IMR-90 (cell line): Measurements from ENCODE around the gene RNF217. TPM values are rescaled to one million over a fixed set of nuclear protein-coding genes. Genes with fewer than 3 reads are reported as not detected.

Experiments used
- ATAC-seq: fragments of 200-7000 bp; cut with Tn5 transposase; 2 replicates; pipeline ENCODE4 v1.9.1; 2020; ENCODE audit warnings: low read depth, mild to moderate bottlenecking, moderate library complexity
- BruUV-seq: library from RNA; stranded (reverse); fragments of 400-500 nt; replicated peaks from 2 replicates; lab custom pipeline; 2021; lab: Mats Ljungman, UMichigan
- CTCF ChIA-PET: fragments of 300-600 bp; formaldehyde crosslinking; extraction: SDS; loops from one replicate; lab custom pipeline; 2021; ENCODE audit warnings: antibody characterized with exemption; lab: Yijun Ruan, JAX
- POLR2A ChIA-PET: fragments of 300-600 bp; sonication (Branson Sonifier 250); formaldehyde crosslinking; loops from one replicate; lab custom pipeline; 2022; ENCODE audit warnings: antibody characterized with exemption; ENCODE audit not compliant: unreplicated experiment; lab: Charles Lee
- DNase-seq: peaks from one replicate; pipeline ENCODE4 v3.0.0; 2013
- H2AFZ ChIP-seq: replicated peaks from 2 replicates; pipeline ENCODE3; 2013; ENCODE audit warnings: low read length, mild to moderate bottlenecking; ENCODE audit not compliant: poor library complexity
- H2AK5ac ChIP-seq: 2 replicates; pipeline ENCODE4 v1.6.1; 2013; ENCODE audit warnings: low read depth, low read length, inconsistent platforms
- H2AK9ac ChIP-seq: replicated peaks from 2 replicates; pipeline ENCODE3; 2013; ENCODE audit warnings: mild to moderate bottlenecking, low read depth, low read length, moderate library complexity; ENCODE audit not compliant: poor library complexity
- H2BK120ac ChIP-seq: 2 replicates; pipeline ENCODE4 v1.6.1; 2013; ENCODE audit warnings: low read depth, low read length, inconsistent platforms
- H2BK15ac ChIP-seq: 3 replicates; pipeline ENCODE4 v1.6.1; 2013; ENCODE audit warnings: low read depth, low read length, inconsistent platforms
- H2BK20ac ChIP-seq: 2 replicates; pipeline ENCODE4 v1.6.1; 2013; ENCODE audit warnings: low read depth, mild to moderate bottlenecking, inconsistent platforms, low read length, moderate library complexity
- H2BK5ac ChIP-seq: 2 replicates; pipeline ENCODE4 v1.6.1; 2013; ENCODE audit warnings: mild to moderate bottlenecking, low read depth, low read length, inconsistent platforms; ENCODE audit not compliant: poor library complexity, severe bottlenecking
- H3K14ac ChIP-seq: replicated peaks from 2 replicates; pipeline ENCODE4 v1.6.1; 2013; ENCODE audit warnings: low read depth, low read length, inconsistent platforms
- H3K18ac ChIP-seq: 2 replicates; pipeline ENCODE4 v1.6.1; 2013; ENCODE audit warnings: low read depth, low read length, control low read depth
- H3K23ac ChIP-seq: 2 replicates; pipeline ENCODE4 v1.6.1; 2013; ENCODE audit warnings: low read depth, low read length, inconsistent platforms
- H3K27ac ChIP-seq: 2 replicates; pipeline ENCODE4 v1.5.1; 2013; ENCODE audit warnings: mild to moderate bottlenecking, control low read depth, low read length; ENCODE audit not compliant: insufficient read depth
- H3K27me3 ChIP-seq: 2 replicates; pipeline ENCODE4 v1.6.1; 2013; ENCODE audit warnings: low read length; ENCODE audit not compliant: control insufficient read depth, insufficient read depth
- H3K36me3 ChIP-seq: 2 replicates; pipeline ENCODE4 v1.6.1; 2013; ENCODE audit warnings: low read length, mixed read lengths; ENCODE audit not compliant: control insufficient read depth, insufficient read depth
- H3K4ac ChIP-seq: 2 replicates; pipeline ENCODE4 v1.6.1; 2013; ENCODE audit warnings: low read depth, low read length, inconsistent platforms
- H3K4me1 ChIP-seq: 2 replicates; pipeline ENCODE4 v1.6.1; 2013; ENCODE audit warnings: low read length, mixed read lengths; ENCODE audit not compliant: control insufficient read depth, insufficient read depth
- H3K4me2 ChIP-seq: 2 replicates; pipeline ENCODE4 v1.6.1; 2013; ENCODE audit warnings: low read depth, mild to moderate bottlenecking, control low read depth, low read length, moderate library complexity
- H3K4me3 ChIP-seq: 2 replicates; pipeline ENCODE4 v1.5.1; 2013; ENCODE audit warnings: low read depth, mild to moderate bottlenecking, control low read depth, low read length, moderate library complexity; ENCODE audit not compliant: insufficient read depth
- H3K56ac ChIP-seq: 2 replicates; pipeline ENCODE4 v1.6.1; 2013; ENCODE audit warnings: low read length, inconsistent platforms; ENCODE audit not compliant: insufficient read depth; ENCODE audit errors: extremely low read depth
- H3K79me1 ChIP-seq, 2 experiments: 2 replicates each; pipeline ENCODE4 v1.6.1; 2013; ENCODE audit warnings: low read length in 2 of 2, inconsistent platforms in 1 of 2, low read depth in 1 of 2
- H3K9ac ChIP-seq: 2 replicates; pipeline ENCODE4 v1.6.1; 2013; ENCODE audit warnings: low read depth, low read length, control low read depth
- H3K9me1 ChIP-seq: 2 replicates; pipeline ENCODE4 v1.6.1; 2013; ENCODE audit warnings: low read length, inconsistent platforms; ENCODE audit not compliant: insufficient read depth
- H3K9me3 ChIP-seq: 2 replicates; pipeline ENCODE4 v1.6.1; 2013; ENCODE audit warnings: low read length; ENCODE audit not compliant: control insufficient read depth, insufficient read depth
- H4K20me1 ChIP-seq: 2 replicates; pipeline ENCODE4 v1.6.1; 2013; ENCODE audit warnings: low read length, inconsistent platforms; ENCODE audit not compliant: insufficient read depth
- H4K5ac ChIP-seq: 2 replicates; pipeline ENCODE4 v1.6.1; 2013; ENCODE audit warnings: mild to moderate bottlenecking, low read depth, low read length, control low read depth
- H4K8ac ChIP-seq, 2 experiments: 2 replicates each; pipeline ENCODE4 v1.6.1; 2013; ENCODE audit warnings: low read depth in 2 of 2, low read length in 2 of 2, control low read depth in 1 of 2, inconsistent platforms in 1 of 2
- H4K91ac ChIP-seq: 2 replicates; pipeline ENCODE4 v1.6.1; 2013; ENCODE audit warnings: low read depth, low read length, inconsistent platforms; ENCODE audit not compliant: insufficient read depth
- ELK1 ChIP-seq: fragments of 150-350 bp; IDR thresholded peaks from 2 replicates; pipeline ENCODE4 v1.6.1; 2016; ENCODE audit warnings: low read depth, mild to moderate bottlenecking, low read length, moderate library complexity, borderline replicate concordance
- MAFK ChIP-seq: IDR thresholded peaks from 2 replicates; pipeline ENCODE4 v1.6.1; 2012; ENCODE audit warnings: low read depth, low read length, improper control_type of control experiment
- POLR2A ChIP-seq: IDR thresholded peaks from 2 replicates; pipeline ENCODE4 v1.6.1; 2012; ENCODE audit warnings: mild to moderate bottlenecking, low read depth, low read length
- RAD21 ChIP-seq: IDR thresholded peaks from 2 replicates; pipeline ENCODE4 v1.6.1; 2012; ENCODE audit warnings: low read length, improper control_type of control experiment
- RCOR1 ChIP-seq: IDR thresholded peaks from 2 replicates; pipeline ENCODE4 v1.6.1; 2012; ENCODE audit warnings: mild to moderate bottlenecking, low read length, improper control_type of control experiment; ENCODE audit not compliant: insufficient replicate concordance
- RFX5 ChIP-seq: IDR thresholded peaks from 2 replicates; pipeline ENCODE4 v1.8.0; 2012; ENCODE audit warnings: low read depth, mild to moderate bottlenecking, low read length, moderate library complexity
- SMC3 ChIP-seq: fragments of 150-350 bp; IDR thresholded peaks from 2 replicates; pipeline ENCODE4 v1.6.1; 2016; ENCODE audit warnings: low read depth, mild to moderate bottlenecking, antibody characterized with exemption, low read length, moderate library complexity
- WGBS, 2 experiments: methylation state at CpG; one replicate each; pipeline versions ENCODE4 v1.1.5 to v1.1.7; 2013; ENCODE audit warnings: missing lambda C conversion rate in 2 of 2; ENCODE audit not compliant: insufficient read length in 1 of 2; ENCODE audit errors: extremely low coverage in 2 of 2; 5-methylcytosine and 5-hydroxymethylcytosine counted together
- dilution Hi-C: fragments of 300-500 bp; cut with HindIII; formaldehyde crosslinking; loops from one replicate; pipeline ENCODE4 v1.14.3; 2018; ENCODE audit warnings: low sequenced_read_pairs; ENCODE audit not compliant: unreplicated experiment
- in situ Hi-C: fragments of 300-500 bp; cut with MboI; formaldehyde crosslinking; loops from 3 replicates; pipeline ENCODE4 v1.14.3; 2019; ENCODE audit warnings: low sequenced_read_pairs, inconsistent platforms, mixed read lengths
- intact Hi-C: fragments of 100-400 bp; cut with micrococcal nuclease; formaldehyde crosslinking; loops from 2 replicates; pipeline ENCODE4 v1.10.0; 2022
- polyA plus RNA-seq, 3 experiments: library from polyadenylated mRNA; depleted of rRNA; stranded (reverse); fragments of >200 nt; gene quantifications; 2 replicates each; pipeline ENCODE4 v1.2.3, GENCODE V29; 2012; ENCODE audit warnings: low replicate concordance in 1 of 3
- total RNA-seq: library from RNA; depleted of rRNA; stranded (reverse); fragments of >200 nt; gene quantifications from 2 replicates; pipeline ENCODE4 v1.2.3, GENCODE V29; 2012
- TF ChIP-seq, protein P1 (sequence below): conservative IDR thresholded peaks from 2 replicates; pipeline ENCODE4 v1.5.1; 2012; ENCODE audit warnings: mild to moderate bottlenecking, low read depth, low read length, improper control_type of control experiment
- TF ChIP-seq, protein P2 (sequence below): fragments of 150-350 bp; IDR thresholded peaks from 2 replicates; pipeline ENCODE4 v1.6.1; 2017; ENCODE audit warnings: mild to moderate bottlenecking, antibody characterized with exemption, low read length, low read depth

The RNF217 gene
- total and polyA plus RNA-seq, 2 of the 4 experiments (the other 2 are of a cell fraction), result 11.7 to 20.4 TPM

DNA sequence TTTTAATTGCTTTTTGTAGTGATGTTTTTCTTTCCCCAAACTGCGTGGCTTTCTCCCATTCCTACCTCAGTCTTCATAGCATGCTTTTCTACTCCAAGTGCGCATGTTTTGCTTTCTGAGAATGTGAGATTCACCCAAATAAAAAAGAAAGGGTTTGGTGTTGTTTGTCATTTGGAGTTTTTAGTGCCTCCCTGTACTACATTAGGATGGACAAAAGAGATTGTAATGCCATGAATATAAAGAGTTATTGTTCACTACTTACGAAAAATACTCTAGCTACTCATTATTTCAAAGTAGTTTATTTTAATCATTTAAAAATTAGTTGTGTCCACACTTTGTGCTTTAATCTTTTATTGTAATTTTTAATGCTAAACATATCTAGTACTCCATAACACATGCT is 81.8 kb downstream of the RNF217 start:
- Histone ChIP-seq H2AFZ (no peak overlapping the region), H2BK15ac (no peak overlapping the region), H2AK9ac (no peak overlapping the region), H2BK20ac (no peak overlapping the region), H3K27ac (no peak overlapping the region), H3K4me3 (no peak overlapping the region), H3K4me1 (peaks cover 2% of the 10 kb centered on the region; the same call in 1 of the 2 replicates), H3K4me2 (no peak overlapping the region), H4K20me1 (peaks cover 14% of the 10 kb centered on the region; the same call in 1 of the 2 replicates), H3K18ac (no peak overlapping the region), H3K36me3 (peaks cover 11% of the 10 kb centered on the region), H3K4ac (no peak overlapping the region), H3K9me1 (peaks cover 8% of the 10 kb centered on the region; the same call in 1 of the 2 replicates), H3K14ac (no peak overlapping the region), H3K56ac (no peak overlapping the region), H3K79me1 (peaks cover 37 to 42% of the 10 kb centered on the region in 2 experiments), H3K9me3 (no peaks in the 10 kb centered on the region), H3K9ac (no peak overlapping the region), H4K5ac (no peak overlapping the region), H3K23ac (no peak overlapping the region), H3K27me3 (no peaks in the 10 kb centered on the region), H4K91ac (no peak overlapping the region), H2BK5ac (no peak overlapping the region), H4K8ac (no peak overlapping the region), H2BK120ac (no peak overlapping the region), H2AK5ac (no peak overlapping the region)
- POLR2A ChIA-PET, result no interaction called here
- DNase-seq (no peak), ATAC-seq (no peak)
- WGBS, 2 experiments, result no CpG with 5 or more reads among the region's 3 CpGs
- intact Hi-C loops (no loop called here), in situ Hi-C loops (no loop called here), dilution Hi-C loops (no loop called here)
- CTCF ChIA-PET, result no interaction called here
- TF ChIP-seq, protein P1, sequence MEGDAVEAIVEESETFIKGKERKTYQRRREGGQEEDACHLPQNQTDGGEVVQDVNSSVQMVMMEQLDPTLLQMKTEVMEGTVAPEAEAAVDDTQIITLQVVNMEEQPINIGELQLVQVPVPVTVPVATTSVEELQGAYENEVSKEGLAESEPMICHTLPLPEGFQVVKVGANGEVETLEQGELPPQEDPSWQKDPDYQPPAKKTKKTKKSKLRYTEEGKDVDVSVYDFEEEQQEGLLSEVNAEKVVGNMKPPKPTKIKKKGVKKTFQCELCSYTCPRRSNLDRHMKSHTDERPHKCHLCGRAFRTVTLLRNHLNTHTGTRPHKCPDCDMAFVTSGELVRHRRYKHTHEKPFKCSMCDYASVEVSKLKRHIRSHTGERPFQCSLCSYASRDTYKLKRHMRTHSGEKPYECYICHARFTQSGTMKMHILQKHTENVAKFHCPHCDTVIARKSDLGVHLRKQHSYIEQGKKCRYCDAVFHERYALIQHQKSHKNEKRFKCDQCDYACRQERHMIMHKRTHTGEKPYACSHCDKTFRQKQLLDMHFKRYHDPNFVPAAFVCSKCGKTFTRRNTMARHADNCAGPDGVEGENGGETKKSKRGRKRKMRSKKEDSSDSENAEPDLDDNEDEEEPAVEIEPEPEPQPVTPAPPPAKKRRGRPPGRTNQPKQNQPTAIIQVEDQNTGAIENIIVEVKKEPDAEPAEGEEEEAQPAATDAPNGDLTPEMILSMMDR, result no peak
- TF ChIP-seq, protein P2, sequence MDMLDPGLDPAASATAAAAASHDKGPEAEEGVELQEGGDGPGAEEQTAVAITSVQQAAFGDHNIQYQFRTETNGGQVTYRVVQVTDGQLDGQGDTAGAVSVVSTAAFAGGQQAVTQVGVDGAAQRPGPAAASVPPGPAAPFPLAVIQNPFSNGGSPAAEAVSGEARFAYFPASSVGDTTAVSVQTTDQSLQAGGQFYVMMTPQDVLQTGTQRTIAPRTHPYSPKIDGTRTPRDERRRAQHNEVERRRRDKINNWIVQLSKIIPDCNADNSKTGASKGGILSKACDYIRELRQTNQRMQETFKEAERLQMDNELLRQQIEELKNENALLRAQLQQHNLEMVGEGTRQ, result no peak
- TF ChIP-seq ELK1, result no peak
- TF ChIP-seq RFX5, result no peak
- TF ChIP-seq RCOR1, result no peak
- no peak for TF ChIP-seq SMC3
- no peak for TF ChIP-seq MAFK
- TF ChIP-seq POLR2A, result no peak
- TF ChIP-seq RAD21, result no peak
- no TSS peak for BruUV-seq
